LoVo (cell line): ENCODE data around the gene IQCE.

Experiments used
- DNase-seq: peaks from one replicate; pipeline ENCODE4 v3.0.0-alpha.2; 2016; ENCODE audit warnings: low spot score

Gene IQCE

DNA sequence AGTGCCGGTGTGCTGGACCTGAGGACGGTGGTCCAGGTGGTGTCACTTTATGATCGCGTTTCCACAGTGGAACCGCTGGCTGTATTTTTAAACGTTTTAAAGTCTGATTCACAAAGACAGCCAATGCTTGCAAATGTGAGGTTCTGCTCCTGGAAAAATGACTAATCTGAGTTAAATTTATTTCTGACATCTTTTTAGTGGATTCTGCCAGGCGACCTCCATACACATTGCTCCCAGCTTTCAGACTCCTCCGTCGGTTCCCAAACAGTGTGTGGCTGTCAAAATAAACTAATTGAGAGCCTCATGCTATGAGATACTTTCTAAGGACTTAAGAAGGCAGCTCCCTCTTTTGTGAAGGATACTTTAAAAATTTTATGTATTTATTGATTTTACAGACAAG lies 60.3 kb downstream of the IQCE start:
- DNase-seq, result no peak

DNA sequence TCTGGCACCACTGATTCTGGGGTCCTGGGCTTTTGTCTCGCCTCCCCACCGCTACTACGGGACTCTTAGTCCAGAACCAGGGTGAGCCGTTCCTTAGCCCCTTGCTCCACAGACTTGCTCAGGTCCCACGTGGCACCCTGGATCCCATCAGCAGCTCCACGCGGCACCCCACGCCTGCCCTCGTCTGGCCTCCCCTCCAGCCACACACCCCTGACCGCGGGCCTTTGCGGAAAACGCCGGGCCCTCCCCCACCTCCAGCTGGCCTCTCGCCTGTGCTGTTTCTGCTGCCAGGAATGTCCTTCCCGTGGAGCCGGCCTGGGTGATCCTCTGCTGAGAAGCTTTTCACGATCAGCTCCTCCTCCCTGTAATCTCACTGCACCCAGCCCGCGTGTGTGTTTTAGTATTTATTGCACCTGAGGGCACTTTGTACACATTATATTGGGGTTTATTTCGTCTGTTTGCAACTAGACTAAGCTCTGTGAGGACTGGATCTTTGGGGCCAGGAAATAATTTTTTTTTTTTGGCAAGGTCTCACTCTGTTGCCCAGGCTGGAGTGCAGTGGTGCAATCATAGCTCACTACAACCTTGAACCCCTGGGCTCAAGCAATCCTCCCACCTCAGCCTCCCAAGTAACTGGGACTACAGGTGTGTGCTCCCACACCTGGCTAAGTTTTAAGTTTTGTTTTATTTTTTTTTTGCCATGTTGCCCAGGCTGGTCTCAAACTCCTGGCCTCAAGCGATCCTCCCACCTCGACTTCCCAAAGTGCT lies 62.5 kb downstream of the IQCE start:
- no peak for DNase-seq

DNA sequence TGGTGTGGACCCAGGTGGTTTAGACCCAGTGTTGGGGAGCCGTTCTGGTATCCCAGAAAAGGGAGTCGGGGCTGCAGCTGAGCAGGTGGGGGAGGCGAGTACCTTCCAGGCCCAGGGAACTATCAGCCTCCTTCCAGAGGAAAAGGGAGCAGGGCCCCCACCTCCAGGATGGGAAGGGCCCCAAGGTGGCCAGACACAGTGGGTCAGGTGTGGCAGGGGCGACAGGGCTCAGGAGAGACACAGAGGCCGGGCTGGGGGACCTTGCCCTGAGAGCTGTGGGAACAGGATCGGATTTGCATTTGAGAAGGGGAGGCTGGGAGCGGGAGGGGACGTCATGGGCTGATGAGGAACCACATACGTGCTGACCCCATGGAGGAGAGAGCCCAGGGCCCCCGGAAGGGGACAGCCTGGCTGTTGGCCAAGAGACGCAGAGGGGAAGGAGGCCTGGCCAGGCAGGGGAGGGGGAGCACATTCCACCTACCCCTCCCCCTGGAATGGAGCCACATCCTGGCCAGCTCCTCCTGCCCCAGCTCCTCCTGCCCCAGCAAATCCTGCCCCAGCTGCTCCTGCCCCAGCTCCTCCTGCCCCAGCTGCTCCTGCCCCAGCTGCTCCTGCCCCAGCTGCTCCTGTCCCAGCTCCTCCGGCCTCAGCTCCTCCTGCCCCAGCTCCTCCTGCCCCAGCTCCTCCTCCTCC lies 63.3 kb downstream of the IQCE start:
- no peak for DNase-seq

DNA sequence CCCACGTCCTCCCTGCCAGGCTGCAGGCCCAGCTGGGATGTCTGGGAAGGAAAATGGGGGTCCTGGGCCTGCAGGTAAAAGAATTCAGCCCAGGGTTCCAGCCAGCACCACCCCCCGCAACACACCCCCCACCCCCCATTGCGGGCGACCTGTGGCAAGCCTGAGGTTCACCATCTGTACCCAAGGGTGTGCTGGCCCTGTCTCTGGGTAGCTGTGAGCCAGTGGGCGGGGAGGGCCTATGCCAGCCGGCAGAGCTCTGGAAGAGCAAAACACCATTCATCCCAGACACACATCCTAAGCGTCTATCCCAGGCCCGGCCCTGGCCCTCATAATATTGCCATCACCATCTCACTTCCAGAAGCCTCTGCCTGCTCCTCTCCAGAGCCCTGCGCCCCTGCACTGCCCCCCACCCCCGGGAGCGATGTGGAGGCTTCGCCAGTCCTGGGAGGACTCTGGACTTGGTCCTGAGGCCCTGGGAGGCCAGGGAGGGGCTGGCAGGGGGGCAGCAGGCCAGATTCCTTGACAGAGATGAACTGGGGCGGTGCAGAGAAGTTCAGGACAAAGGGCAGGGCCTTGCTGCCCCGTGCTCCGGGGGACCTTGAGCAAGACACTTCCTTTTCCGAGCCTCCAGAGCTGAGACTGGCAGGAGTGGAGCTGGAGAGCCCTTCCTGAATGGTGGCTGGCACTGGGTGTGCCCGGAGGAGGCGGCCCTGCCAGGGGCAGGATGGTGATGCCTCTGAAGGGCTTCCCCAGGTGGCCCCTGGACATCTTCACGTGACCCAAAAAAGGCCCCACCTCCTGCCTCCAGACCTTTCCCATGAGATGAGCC lies 64.3 kb downstream of the IQCE start:
- no peak for DNase-seq

DNA sequence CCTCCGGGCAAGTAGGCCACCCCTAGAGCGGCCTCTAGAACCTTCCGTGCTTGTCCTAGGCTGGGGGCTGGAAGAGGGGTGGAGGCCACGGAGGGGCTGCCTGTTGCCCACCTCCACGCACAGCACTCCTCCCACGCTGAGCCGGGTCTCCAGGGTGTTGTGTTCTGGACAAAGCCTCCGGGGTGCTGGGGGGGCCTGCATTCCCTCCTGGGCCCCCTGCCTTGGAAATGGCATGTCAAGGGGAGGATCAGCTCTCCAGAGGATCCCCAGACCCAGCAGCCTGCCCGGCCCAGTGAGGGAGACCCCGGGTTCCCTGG lies 64.9 kb downstream of the IQCE start:
- no peak for DNase-seq

DNA sequence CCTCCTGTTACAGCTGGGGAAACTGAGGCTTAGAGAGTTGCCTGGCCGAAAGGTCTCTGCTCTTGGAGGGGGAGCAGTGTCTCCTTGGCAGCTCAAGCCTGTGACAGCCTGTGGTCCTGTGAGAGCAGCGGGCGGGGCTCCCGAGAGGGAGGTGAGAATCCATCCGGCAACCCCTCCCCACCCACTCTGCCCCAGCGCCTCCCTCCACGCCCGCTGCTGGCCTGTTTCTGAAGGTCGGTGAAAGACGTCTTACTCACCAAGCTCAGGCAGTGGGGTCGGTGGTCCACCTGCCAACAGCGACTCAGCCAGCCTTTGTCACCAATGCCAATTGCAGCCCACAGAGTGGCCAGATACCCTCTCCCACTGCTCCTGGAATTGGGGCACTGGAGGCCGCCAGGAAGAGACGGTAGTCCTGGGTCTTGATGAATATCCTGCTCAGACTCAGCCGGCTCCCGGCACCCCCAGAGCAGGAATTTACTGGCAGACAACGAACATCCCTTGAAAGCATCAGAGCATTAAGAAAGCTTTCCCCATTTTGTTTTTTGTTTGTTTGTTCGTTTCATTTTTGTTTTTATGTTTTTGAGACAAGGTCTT lies 65.6 kb downstream of the IQCE start:
- DNase-seq, result no peak

DNA sequence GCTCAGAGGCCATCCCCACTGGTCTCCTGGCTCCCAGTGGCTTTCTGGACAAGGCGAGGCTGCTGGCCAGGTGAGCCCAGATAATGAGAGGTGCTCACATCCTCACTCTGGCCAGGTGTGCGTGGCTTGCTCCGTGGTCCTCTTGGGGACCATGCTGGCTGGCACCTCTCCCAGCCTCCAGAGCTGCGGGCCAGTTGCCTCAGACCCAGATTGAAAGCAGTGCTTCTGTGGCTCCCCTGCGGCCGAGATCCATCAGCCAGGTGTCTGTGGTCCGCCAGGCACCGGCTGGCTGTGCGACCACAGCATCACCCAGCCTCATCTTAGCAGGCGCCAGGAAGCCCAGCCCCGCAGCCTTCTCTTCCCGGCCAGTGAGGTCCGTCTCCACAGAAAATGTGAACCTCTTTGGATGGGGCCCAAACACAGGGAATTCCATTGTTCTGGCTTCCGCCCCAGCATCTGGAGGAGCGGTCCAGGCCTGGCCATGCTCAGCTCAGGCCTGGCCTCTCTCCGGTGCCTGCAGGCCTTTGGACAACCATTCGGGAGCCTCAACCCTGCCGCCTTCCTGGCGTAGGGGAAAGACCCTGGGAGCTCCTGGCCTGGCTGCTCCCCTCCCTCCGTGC lies 67.8 kb downstream of the IQCE start:
- no peak for DNase-seq

DNA sequence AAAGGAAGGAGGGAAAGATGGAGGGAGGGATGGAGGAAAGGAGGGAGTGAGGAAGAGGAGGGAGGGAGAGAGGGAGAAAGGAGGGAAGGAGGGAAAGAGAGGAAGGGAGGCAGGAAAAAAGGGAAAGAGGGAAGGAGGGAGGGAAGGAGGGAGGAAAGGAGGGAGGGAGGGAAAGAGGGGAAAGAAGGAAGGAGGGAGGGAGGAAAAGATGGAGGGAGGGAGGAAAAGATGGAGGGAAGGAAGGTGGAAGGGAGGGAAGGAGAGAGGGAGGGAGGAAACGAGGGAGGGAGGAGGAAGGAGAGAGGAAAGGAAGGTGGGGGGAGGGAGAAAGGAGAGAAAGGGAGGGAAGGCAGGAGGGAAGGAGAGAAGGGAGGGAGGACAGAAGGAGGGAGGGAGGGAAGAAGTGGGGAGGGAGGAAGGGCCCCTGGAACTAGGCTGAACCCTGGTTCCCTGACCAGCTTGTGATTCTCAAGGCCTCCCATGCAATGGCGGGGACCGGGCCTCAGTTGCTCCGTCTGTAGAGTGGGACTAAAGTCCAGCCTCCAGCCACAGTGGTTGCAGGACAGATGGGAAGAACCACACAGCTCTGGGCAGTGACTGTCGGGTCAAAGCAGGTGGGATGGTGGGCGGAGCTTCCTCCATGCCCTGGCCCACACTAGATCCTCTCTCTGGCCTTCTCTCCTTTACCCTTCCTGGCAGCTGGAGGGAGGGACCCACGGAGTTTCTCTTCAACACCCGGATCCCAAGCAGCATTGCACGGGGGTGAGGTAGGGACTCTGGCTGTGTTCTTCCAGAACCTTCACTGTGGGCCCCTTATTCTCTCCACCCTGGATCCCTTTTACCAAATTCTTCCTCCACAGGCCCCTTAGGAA lies 68.7 kb downstream of the IQCE start:
- no peak for DNase-seq

DNA sequence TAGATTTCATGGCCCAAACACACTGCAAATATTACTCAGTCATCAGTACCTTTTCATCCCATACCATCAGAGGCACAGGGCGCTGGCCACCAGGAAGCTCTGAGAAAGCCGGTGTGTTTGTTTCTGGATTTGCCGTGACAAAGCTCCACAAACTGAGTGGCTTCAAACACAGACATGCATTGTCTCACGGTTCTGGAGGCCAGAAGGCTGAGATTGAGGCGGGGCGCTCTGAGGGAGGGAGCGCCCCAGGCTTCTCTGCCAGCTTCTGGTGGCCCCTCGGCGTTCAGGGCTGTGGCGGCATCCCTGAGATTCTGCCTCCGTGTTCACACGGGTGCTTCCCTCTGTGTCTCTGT lies 69.3 kb downstream of the IQCE start:
- DNase-seq, result no peak

DNA sequence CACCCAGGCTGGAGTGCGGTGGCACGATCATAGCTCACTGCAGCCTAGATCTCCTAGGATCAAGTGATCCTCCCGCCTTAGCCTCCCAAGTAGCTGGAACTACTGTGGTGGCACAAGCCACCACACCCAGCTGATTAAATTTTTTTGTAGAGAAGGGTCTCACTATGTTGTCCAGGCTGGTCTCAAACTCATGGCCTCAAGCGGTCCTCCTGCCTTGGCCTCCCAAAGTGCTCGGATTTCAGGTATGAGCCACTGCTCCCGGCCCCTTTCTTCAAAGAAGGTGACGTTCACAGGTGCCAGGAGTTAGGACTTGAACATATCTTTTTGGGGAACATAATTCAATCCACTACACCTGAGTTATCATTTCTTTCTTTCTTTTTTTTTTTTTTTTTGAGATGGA lies 70.1 kb downstream of the IQCE start:
- no peak for DNase-seq

DNA sequence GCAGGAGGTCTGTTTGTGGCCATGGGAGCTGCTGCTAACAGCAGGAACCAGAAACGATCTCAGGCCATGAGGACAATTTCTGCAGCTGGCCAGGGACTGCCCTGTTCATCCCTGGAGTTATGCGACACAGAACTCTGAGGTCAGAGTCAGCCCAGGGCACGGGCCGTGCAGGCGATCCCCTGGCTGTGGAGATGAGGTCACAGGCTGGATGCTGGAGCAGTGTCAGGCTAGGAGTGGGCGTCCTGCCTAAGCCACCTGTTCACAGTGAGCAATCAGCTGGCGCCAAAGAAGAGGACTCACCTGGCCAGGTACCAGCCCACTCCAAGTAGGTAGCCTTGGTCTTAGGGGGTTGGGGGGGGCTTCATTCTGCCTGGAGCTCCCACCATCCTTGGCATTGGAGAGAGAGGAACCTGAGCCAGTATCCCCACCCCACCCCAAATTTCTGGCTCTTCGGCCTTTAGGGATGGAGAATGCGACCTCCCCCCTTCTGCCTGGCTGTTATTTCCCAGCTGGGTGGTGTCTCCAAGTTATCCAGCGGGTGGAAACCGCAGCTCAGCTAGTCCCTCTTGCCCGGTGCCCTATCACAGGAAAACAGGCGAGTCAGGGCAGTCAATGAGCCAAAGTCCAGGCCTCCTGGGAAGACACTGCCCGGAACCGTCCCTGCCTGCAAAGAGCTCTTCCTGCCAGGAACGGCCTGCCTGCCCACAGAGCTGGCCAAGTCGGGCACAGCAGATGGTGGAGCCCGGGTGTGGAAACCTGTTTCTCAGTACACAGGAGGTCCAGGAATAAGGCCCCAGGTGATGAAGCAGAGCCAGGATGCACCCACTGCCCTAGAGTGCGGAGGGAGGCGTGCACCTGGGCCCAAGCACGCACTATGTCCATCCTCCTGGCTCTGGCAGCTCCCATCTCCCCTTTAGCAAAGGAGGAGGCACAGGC lies 71.2 kb downstream of the IQCE start:
- DNase-seq, result peak; percentile 41

DNA sequence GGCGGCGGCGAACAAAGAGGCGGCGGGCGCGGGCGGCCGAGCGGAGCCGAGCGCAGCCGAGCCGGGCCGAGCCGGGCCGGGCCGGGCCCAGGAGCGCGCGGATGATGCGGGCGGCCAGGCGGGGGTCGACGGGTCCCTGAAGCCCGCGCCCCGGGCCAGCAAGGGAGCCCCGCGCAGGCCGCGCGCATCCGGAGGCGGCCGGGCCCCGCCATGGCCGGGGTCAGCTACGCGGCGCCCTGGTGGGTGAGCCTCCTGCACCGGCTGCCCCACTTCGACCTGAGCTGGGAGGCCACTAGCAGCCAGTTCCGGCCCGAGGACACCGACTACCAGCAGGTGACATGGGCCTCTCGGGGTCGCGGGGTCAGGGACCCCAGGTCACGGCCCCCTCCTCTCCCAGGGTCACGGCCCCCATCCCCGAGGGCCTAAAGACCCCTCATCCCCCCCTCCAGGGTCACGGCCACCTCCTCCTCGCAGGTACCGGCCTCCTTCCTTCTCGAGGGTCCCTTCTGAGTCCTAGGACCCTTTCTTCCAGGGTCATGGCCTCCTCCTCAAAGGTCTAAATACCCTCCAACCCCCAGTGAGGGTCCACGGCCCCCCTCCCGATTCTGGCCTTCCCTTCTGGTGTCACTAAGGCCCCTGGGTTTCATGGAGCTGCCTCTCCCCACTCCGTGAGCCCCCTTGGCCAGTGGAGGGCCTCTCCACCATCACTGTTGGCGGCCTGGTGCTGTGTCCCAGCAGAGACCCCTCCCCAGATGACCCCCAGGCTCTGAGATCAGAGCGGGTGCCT lies 73.4 kb downstream of the IQCE start, which contains the start of gene TTYH3:
TTYH3 (plus strand) TSS at position 41 of the 787 bp plus-strand sequence; CDS start at position 211, 170 bp downstream.
- DNase-seq, result no peak

DNA sequence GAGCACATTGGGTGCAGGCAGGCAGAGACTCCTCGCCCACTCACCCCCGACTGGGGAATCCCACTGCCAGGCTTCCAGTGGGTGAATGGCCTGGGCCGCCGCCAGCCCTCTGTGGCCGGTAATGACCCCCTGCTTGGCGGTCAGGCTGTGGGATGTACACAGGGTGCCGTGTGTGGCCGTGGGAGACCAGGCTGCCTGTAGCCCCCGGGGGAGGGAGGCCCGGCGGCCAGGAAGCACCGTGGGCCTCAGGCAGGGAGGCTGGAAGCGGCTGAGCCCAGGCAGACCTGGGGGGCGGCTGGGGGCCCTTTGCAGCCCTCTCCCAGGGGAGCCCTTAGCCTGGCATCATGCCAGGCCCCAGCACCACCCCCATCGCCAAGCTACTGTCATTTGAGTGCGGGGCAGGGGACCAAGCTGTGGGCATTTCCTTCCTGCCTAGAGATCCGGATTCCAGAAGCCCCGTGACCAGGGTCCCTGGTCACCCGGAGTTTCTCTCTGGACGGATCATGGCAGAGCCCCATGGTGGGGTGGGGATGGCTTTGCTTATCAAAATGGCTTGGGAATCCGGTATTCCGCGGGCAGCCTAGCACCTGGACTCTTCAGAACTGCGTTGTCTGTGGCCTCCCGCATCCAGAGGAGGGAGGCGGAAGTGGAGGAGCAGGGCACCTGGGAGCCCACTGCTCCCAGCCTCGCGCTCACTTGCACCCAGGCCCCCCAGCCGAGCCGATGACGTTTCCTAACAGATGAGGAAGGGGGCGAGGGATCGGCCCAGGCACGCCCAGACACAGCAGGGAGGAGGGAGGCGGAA lies 74.2 kb downstream of the IQCE start:
- DNase-seq, result peak; percentile 42

DNA sequence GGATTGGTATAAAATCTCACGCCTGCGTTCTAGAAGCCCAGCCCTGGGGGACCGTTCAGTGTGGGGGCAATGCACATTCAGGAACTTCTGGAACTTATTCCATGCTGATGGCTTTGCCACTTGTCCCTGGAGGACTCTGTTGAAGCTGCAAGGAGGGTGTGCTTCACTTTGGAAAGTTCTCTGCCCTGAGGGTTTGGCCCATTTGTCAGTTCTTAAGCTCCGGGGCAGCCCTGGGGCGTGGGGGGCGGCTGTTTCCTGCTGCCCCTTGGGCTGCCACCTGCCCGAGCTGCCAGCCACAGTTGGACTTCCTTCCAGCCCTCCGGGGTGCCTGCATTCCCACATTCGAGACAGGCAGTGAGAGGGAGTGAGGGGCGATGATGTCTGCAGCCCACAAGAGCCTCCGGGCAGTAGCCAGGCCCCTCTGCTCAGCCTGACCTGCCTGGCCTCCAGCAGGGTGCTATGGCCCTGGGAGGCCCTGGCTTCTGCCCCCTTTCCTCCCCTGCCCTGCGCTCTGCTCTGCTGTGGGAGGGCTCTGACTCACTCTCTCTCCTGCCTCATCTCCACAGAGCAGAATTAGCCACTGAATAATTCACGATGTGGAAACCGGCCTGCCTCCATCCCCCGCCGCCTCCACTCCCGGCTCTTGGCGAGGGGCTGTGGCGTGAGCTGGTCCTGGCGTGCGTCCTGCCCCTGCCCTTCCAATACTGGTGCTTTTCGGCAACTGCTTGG lies 74.9 kb downstream of the IQCE start:
- no peak for DNase-seq

DNA sequence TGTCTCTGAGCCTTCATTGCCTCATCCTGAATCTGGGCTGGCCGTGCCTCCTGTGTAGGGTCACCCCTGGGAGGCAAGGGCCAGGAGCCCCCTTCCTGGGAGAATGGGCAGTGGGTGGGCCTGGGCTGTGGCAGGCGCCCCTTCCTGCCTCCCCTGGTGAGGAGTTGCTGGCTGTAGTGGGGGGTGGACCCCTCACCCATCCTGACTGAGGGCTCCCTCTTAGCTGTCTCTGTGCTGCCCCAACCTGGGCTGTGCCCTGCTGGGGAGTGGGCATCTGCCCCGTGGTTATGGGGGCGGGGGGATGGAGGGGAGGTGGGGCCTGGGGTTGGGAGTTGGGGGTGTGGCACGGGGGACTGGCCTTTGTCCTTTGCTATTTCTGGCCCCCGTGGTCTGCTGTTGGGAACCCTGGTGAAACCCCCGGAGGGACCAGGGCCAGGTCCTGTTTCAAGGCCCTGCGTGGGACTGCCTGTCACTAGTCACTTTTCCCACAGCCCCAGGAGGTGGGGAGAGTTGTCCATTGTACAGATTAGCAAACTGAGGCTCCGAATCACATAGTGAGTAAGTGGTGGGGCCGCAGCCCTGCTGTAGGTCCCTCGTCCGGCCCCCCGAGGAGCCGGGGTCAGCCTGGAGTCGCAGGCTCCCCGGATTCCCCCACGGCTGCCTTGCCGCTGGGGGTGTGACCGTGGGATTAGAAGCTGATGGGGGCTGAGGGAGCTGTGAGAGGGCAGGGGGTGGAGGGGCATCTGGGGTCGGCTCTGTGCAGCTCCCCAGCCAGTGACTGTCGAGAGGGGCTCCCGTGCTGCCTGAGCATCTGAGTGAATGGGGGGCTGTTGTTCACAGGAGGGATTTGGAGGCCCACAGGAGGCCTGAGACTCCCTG lies 75.7 kb downstream of the IQCE start:
- no peak for DNase-seq

DNA sequence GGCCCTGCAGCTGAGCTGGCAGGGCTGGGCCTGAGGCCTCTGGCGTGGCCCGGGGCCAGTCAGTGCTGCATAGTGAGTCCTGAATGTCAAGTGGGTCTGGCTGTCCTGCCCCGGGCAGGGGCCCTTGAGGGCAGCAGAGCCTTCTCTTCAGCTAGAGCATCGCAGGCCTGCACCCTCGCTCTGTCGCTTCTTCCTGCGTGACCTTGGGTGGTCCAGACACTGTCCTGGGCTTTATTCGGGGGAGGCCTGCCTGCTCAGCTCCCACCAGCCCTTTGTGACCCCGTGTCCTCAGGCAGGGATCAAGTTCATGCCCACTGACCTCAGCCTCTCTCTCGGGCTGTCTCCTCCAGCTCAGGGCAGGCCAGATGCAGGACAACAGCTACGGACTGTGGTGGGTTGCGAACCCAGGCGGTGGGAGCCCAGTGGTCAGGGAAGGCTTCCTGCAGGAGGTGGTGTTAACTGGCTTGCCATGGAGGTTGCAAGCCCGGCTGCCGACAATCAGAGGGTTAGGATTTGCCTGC lies 76.4 kb downstream of the IQCE start:
- DNase-seq, result no peak
